ENCODE measurements around the gene PRND.
"Not testable (repeated sequence)": the region's sequence is repeated elsewhere in the genome, so short reads cannot be mapped to it uniquely, and the experiment has no call there.

Gene PRND

GRCh38 chr20:4736875-4737274, 15.2 kb downstream of the PRND start:
- DNase-seq (ENCODE audit: insufficient read length, low spot score) (no peak), FAIRE-seq (no peak)
- no peak for TF ChIP-seq POLR2A (IDR thresholded peaks at IDR 0.05; ENCODE audit: low read depth, low read length)

GRCh38 chr20:4737857-4738627, 16.3 kb downstream of the PRND start:
- DNase-seq (ENCODE audit: insufficient read length, low spot score) = no peak
- TF ChIP-seq POLR2A (IDR thresholded peaks at IDR 0.05; ENCODE audit: low read depth, low read length) = no peak
- no peak for FAIRE-seq

GRCh38 chr20:4740774-4741431, 19.2 kb downstream of the PRND start:
- no peak for TF ChIP-seq POLR2A (IDR thresholded peaks at IDR 0.05; ENCODE audit: low read depth, low read length)
- DNase-seq (ENCODE audit: insufficient read length, low spot score) (peak; percentile 30), FAIRE-seq (no peak)

- TF ChIP-seq POLR2A (IDR thresholded peaks at IDR 0.05; ENCODE audit: low read depth, low read length) = no peak
- FAIRE-seq (no peak), DNase-seq (ENCODE audit: insufficient read length, low spot score) (no peak)
Measured at GRCh38 chr20:4748847-4749246, 27.1 kb downstream of the PRND start.

- FAIRE-seq (no peak), DNase-seq (ENCODE audit: insufficient read length, low spot score) (no peak)
- no peak for TF ChIP-seq POLR2A (IDR thresholded peaks at IDR 0.05; ENCODE audit: low read depth, low read length)
Measured at GRCh38 chr20:4749326-4749725, 27.6 kb downstream of the PRND start.

- FAIRE-seq (no peak), DNase-seq (ENCODE audit: insufficient read length, low spot score) (no peak)
- no peak for TF ChIP-seq POLR2A (IDR thresholded peaks at IDR 0.05; ENCODE audit: low read depth, low read length)
Measured at GRCh38 chr20:4750381-4750780, 28.7 kb downstream of the PRND start.

GRCh38 chr20:4759100-4759884, 37.6 kb downstream of the PRND start:
- FAIRE-seq = not testable (repeated sequence)

GRCh38 chr20:4763261-4763660, 41.6 kb downstream of the PRND start:
- no peak for TF ChIP-seq POLR2A (IDR thresholded peaks at IDR 0.05; ENCODE audit: low read depth, low read length)
- no peak for FAIRE-seq

More at GRCh38 chr20:4759100-4759884, 37.6 kb downstream of the PRND start:
- not testable (repeated sequence) for DNase-seq (ENCODE audit: insufficient read length, low spot score)

GRCh38 chr20:4763723-4764510, 42.2 kb downstream of the PRND start:
- no peak for TF ChIP-seq POLR2A (IDR thresholded peaks at IDR 0.05; ENCODE audit: low read depth, low read length)
- DNase-seq (ENCODE audit: insufficient read length, low spot score) (no peak), FAIRE-seq (no peak)

More at GRCh38 chr20:4763261-4763660, 41.6 kb downstream of the PRND start:
- no peak for DNase-seq (ENCODE audit: insufficient read length, low spot score)

GRCh38 chr20:4764805-4765204, 43.1 kb downstream of the PRND start:
- TF ChIP-seq POLR2A (IDR thresholded peaks at IDR 0.05; ENCODE audit: low read depth, low read length) = no peak
- FAIRE-seq (no peak), DNase-seq (ENCODE audit: insufficient read length, low spot score) (no peak)

GRCh38 chr20:4765681-4766080, 44.0 kb downstream of the PRND start:
- FAIRE-seq = no peak
- no peak for TF ChIP-seq POLR2A (IDR thresholded peaks at IDR 0.05; ENCODE audit: low read depth, low read length)
- DNase-seq (ENCODE audit: insufficient read length, low spot score) = no peak

GRCh38 chr20:4766631-4767030, 44.9 kb downstream of the PRND start:
- TF ChIP-seq POLR2A (IDR thresholded peaks at IDR 0.05; ENCODE audit: low read depth, low read length) = no peak
- no peak for DNase-seq (ENCODE audit: insufficient read length, low spot score)
- no peak for FAIRE-seq

GRCh38 chr20:4767084-4767483, 45.4 kb downstream of the PRND start:
- no peak for DNase-seq (ENCODE audit: insufficient read length, low spot score)
- no peak for FAIRE-seq
- no peak for TF ChIP-seq POLR2A (IDR thresholded peaks at IDR 0.05; ENCODE audit: low read depth, low read length)

- TF ChIP-seq POLR2A (IDR thresholded peaks at IDR 0.05; ENCODE audit: low read depth, low read length) = no peak
- FAIRE-seq = no peak
- DNase-seq (ENCODE audit: insufficient read length, low spot score) = no peak
Measured at GRCh38 chr20:4769328-4769727, 47.6 kb downstream of the PRND start.

All from H54 (cell line).